SH-SY5Y (cell line): ENCODE measurements around the gene GPR180.

ENCODE experiments used
- GATA2 ChIP-seq: IDR thresholded peaks from 2 replicates; pipeline ENCODE4 v1.6.1; 2011; ENCODE audit warnings: mild to moderate bottlenecking, low read depth, low read length
- GATA3 ChIP-seq: IDR thresholded peaks from 2 replicates; pipeline ENCODE4 v1.6.1; 2011; ENCODE audit warnings: low read depth, mild to moderate bottlenecking, low read length, moderate library complexity

- TF ChIP-seq GATA3, result no peak
- no peak for TF ChIP-seq GATA2
Observed at GRCh38 chr13:94608586-94608985, 6.9 kb downstream of the GPR180 start.
